Measurements from ENCODE around the gene KLKB1. TPM values are rescaled to one million over a fixed set of nuclear protein-coding genes. Genes with fewer than 3 reads are reported as not detected.

Gene KLKB1
- total and polyA plus RNA-seq, 4 donors = 0.23 to 0.94 (median 0.49) TPM

DNA sequence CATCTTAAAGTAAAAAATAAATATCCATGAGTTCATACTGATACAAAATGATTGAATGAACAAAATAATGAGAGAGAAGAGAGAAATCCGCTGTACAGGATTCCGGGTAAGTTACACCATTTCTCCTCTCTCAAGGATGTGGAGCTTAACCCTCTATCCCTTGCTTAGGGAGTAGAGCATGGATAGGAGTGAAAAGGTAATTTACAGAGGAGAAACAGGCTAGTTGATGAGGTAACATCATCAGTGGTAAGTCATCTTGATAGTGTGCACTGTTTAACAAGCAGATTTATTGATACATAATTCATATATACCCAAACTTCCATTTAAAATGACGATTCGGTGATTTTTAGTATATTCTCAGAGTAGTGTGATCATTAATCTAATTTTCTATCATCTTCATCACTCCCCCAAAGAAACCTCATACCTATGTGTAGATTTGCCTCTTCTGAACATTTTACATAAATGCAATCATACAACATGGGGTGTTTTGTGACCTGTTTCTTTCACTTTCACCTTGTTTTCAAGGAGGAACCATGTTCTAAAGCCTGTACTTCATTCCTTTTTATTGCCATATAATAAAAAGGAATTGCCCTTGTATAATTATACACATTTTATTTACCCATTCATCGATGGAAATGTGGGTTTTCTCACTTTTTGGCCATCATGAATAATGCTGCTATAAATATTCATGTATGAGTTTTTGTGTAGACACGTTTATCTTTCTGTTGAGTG is 73.5 kb downstream of the KLKB1 start:
- H3K4me1 ChIP-seq (ENCODE audit: control insufficient read depth in 5 of 5, insufficient read depth in 5 of 5, low read length in 5 of 5) = peaks cover 0 to 12% (median 3%) of the 10 kb centered on the region in 5 donors
- no peak for DNase-seq
- H3K36me3 ChIP-seq (ENCODE audit: control insufficient read depth in 4 of 4, insufficient read depth in 4 of 4, low read length in 4 of 4) = no peaks in the 10 kb centered on the region
- no peak overlapping the region for H3K4me3 ChIP-seq
- H3K27me3 ChIP-seq (ENCODE audit: control insufficient read depth in 3 of 3, insufficient read depth in 3 of 3, low read length in 2 of 3) = peaks cover 5 to 14% (median 10%) of the 10 kb centered on the region in 3 donors
- no peak overlapping the region for H3K27ac ChIP-seq (ENCODE audit: low read depth in 1 of 2, low read length in 1 of 2)
- H3K9ac ChIP-seq (ENCODE audit: insufficient read depth in 1 of 2, low read length in 2 of 2) = no peak overlapping the region
- TF ChIP-seq, protein P1, sequence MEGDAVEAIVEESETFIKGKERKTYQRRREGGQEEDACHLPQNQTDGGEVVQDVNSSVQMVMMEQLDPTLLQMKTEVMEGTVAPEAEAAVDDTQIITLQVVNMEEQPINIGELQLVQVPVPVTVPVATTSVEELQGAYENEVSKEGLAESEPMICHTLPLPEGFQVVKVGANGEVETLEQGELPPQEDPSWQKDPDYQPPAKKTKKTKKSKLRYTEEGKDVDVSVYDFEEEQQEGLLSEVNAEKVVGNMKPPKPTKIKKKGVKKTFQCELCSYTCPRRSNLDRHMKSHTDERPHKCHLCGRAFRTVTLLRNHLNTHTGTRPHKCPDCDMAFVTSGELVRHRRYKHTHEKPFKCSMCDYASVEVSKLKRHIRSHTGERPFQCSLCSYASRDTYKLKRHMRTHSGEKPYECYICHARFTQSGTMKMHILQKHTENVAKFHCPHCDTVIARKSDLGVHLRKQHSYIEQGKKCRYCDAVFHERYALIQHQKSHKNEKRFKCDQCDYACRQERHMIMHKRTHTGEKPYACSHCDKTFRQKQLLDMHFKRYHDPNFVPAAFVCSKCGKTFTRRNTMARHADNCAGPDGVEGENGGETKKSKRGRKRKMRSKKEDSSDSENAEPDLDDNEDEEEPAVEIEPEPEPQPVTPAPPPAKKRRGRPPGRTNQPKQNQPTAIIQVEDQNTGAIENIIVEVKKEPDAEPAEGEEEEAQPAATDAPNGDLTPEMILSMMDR (IDR thresholded peaks at IDR 0.05; ENCODE audit: control extremely low read depth, extremely low read depth) = no peak
- H3K9me3 ChIP-seq (ENCODE audit: control insufficient read depth in 4 of 4, insufficient read depth in 3 of 4, low read length in 3 of 4) = peaks cover 0 to 4% (median 0%) of the 10 kb centered on the region in 4 donors
- WGBS, 2 donors = 86 to 89% methylated on average over 6 of the region's 6 CpGs
- ATAC-seq (ENCODE audit: insufficient read depth, low FRiP score) = no peak

DNA sequence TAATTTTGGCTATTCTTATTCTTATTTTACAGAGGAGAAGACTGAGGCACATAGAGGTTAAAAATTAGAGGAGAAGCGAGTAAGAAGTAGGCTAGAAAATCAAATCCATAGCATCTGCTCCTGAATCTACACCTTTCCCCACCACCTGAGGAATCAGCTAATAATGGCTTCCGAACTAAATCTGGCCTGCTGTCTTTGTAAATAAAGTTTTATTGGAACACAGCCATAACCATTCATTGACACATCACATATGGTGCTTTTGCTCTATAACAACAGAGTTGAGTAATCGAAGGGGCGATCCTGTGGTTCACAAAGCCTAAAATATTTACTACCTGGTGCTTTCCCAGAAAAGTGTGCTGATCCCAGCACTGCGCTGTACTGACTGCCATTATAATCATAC is 76.9 kb downstream of the KLKB1 start:
- Histone ChIP-seq H3K9ac (ENCODE audit: insufficient read depth in 1 of 2, low read length in 2 of 2) (no peak overlapping the region), H3K4me1 (ENCODE audit: control insufficient read depth in 5 of 5, insufficient read depth in 5 of 5, low read length in 5 of 5) (peaks cover 0 to 6% (median 3%) of the 10 kb centered on the region in 5 donors), H3K27ac (ENCODE audit: low read depth in 1 of 2, low read length in 1 of 2) (no peak overlapping the region), H3K9me3 (ENCODE audit: control insufficient read depth in 4 of 4, insufficient read depth in 3 of 4, low read length in 3 of 4) (no peaks in the 10 kb centered on the region), H3K27me3 (ENCODE audit: control insufficient read depth in 3 of 3, insufficient read depth in 3 of 3, low read length in 2 of 3) (peaks cover 0 to 6% (median 2%) of the 10 kb centered on the region in 3 donors), H3K4me3 (no peak overlapping the region), H3K36me3 (ENCODE audit: control insufficient read depth in 4 of 4, insufficient read depth in 4 of 4, low read length in 4 of 4) (no peaks in the 10 kb centered on the region)
- ATAC-seq (ENCODE audit: insufficient read depth, low FRiP score) = no peak
- WGBS, 2 donors = 93 to 94% methylated on average over 5 of the region's 5 CpGs
- TF ChIP-seq, protein P1 (IDR thresholded peaks at IDR 0.05; ENCODE audit: control extremely low read depth, extremely low read depth) = no peak
- no peak for DNase-seq

DNA sequence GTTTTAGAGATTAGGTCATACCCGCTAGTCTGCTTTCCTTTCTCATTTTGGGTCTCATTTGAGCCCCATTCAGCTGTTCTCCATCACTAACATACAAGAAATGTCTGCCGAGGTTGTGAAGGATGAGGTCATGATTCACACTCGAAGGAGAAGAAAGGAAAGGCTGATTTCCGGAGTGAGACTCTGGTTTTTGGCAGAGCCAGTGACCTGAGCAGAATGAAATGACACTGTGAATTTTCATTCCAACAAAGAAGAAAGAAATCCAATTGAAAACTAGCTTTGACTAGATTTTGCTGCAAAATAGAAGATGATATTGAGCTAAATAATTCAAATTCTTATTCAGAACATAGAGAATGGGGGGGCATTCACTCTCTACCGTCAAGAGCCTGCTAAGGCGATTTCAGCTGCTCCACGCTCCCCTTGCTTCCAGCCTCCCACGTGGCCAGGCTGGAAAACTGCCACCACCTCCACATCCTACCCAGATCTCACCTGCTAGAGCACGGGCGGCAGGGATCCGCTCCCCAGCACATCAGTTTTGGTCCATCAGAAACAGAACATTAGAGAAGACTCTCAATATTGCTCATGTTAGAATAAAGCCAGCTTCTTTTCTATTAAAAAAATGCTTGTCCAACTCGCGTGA is 77.7 kb downstream of the KLKB1 start:
- ATAC-seq (ENCODE audit: insufficient read depth, low FRiP score) (no peak), DNase-seq (peak; percentile 37 to 84 (median 77))
- 61 to 71% methylated on average over 13 of the region's 13 CpGs for WGBS, 2 donors
- Histone ChIP-seq H3K4me3 (no peak overlapping the region), H3K4me1 (ENCODE audit: control insufficient read depth in 5 of 5, insufficient read depth in 5 of 5, low read length in 5 of 5) (peaks cover 0 to 6% (median 3%) of the 10 kb centered on the region in 5 donors), H3K36me3 (ENCODE audit: control insufficient read depth in 4 of 4, insufficient read depth in 4 of 4, low read length in 4 of 4) (no peaks in the 10 kb centered on the region), H3K27me3 (ENCODE audit: control insufficient read depth in 3 of 3, insufficient read depth in 3 of 3, low read length in 2 of 3) (peaks cover 0 to 3% (median 0%) of the 10 kb centered on the region in 3 donors), H3K9me3 (ENCODE audit: control insufficient read depth in 4 of 4, insufficient read depth in 3 of 4, low read length in 3 of 4) (no peaks in the 10 kb centered on the region), H3K9ac (ENCODE audit: insufficient read depth in 1 of 2, low read length in 2 of 2) (no peak overlapping the region), H3K27ac (ENCODE audit: low read depth in 1 of 2, low read length in 1 of 2) (no peak overlapping the region)
- TF ChIP-seq, protein P1 (IDR thresholded peaks at IDR 0.05; ENCODE audit: control extremely low read depth, extremely low read depth) = no peak
